Aorta (tissue), 5 donors: Measurements from ENCODE around the gene PLEKHG2. TPM values are rescaled to one million over a fixed set of nuclear protein-coding genes. Genes with fewer than 3 reads are reported as not detected.

Experiments
- ATAC-seq: fragments of 200-7000 bp; cut with Tn5 transposase; one replicate; pipeline ENCODE4 v1.9.1; 2022; ENCODE audit warnings: moderate library complexity; ENCODE audit not compliant: low FRiP score
- DNase-seq, 2 donors: peaks; one replicate each; pipeline ENCODE4 v3.0.0-alpha.2; 2020
- H3K27ac ChIP-seq, 2 donors: one replicate each; pipeline ENCODE4 v1.5.1; 2013; ENCODE audit warnings: low read length in 2 of 2, mild to moderate bottlenecking in 2 of 2, moderate library complexity in 2 of 2, control low read depth in 1 of 2, inconsistent platforms in 1 of 2, low read depth in 1 of 2
- H3K27me3 ChIP-seq, 2 donors: one replicate each; pipeline ENCODE4 v1.6.1; 2013; ENCODE audit warnings: control low read depth in 1 of 2, low read length in 1 of 2, mild to moderate bottlenecking in 1 of 2, moderate library complexity in 1 of 2; ENCODE audit not compliant: insufficient read depth in 2 of 2, control insufficient read depth in 1 of 2
- H3K36me3 ChIP-seq, 2 donors: one replicate each; pipeline ENCODE4 v1.6.1; 2013; ENCODE audit warnings: control low read depth in 1 of 2, low read length in 1 of 2, mild to moderate bottlenecking in 1 of 2; ENCODE audit not compliant: insufficient read depth in 2 of 2, control insufficient read depth in 1 of 2
- H3K4me1 ChIP-seq, 2 donors: one replicate each; pipeline ENCODE4 v1.6.1; 2013; ENCODE audit warnings: low read length in 2 of 2, control low read depth in 1 of 2, mild to moderate bottlenecking in 1 of 2, moderate library complexity in 1 of 2; ENCODE audit not compliant: insufficient read depth in 2 of 2, control insufficient read depth in 1 of 2
- H3K4me3 ChIP-seq, 2 donors: one replicate each; pipeline ENCODE4 v1.5.1; 2013; ENCODE audit warnings: low read length in 2 of 2, control low read depth in 1 of 2, mild to moderate bottlenecking in 1 of 2
- H3K9me3 ChIP-seq: one replicate; pipeline ENCODE4 v1.6.1; 2013; ENCODE audit warnings: mild to moderate bottlenecking, low read length; ENCODE audit not compliant: control insufficient read depth
- WGBS, 2 donors: extraction: QIAGEN DNeasy Blood & Tissue Kit; methylation state at CpG; one replicate each; pipeline ENCODE4 v1.1.7; 2013; 5-methylcytosine and 5-hydroxymethylcytosine counted together
- intact Hi-C, 2 donors: fragments of 100-400 bp; cut with DNase I; formaldehyde crosslinking; loops; one replicate each; pipeline versions ENCODE4 v1.14.2 to v1.15.0; 2022
- polyA plus RNA-seq, 2 donors: library from polyadenylated mRNA; stranded (reverse); fragments of 200-250 nt; gene quantifications; one replicate each; pipeline ENCODE4 v1.2.3, GENCODE V29; 2013
- total RNA-seq, 2 donors: library from RNA; stranded (reverse); fragmentation: NEBNext Ultra II Directional; extraction: Animal tissue kit (Norgen Biotek cat#: 25700); gene quantifications; one replicate each; pipeline ENCODE4 v1.2.1, GENCODE V29; 2021
- donor health status: healthy with polysubstance abuse.
- donor health status: Bipolar disorder and iron deficiency.
- donor health status: DM: no; HTN: no; CAD: no.
- donor health status: DM: no; HTN: no; CAD: no.
- donor health status: DM: yes; HTN: yes; CAD: no.

Gene PLEKHG2
- total and polyA plus RNA-seq, 4 donors, result 15.3 to 98.1 (median 80.4) TPM

DNA sequence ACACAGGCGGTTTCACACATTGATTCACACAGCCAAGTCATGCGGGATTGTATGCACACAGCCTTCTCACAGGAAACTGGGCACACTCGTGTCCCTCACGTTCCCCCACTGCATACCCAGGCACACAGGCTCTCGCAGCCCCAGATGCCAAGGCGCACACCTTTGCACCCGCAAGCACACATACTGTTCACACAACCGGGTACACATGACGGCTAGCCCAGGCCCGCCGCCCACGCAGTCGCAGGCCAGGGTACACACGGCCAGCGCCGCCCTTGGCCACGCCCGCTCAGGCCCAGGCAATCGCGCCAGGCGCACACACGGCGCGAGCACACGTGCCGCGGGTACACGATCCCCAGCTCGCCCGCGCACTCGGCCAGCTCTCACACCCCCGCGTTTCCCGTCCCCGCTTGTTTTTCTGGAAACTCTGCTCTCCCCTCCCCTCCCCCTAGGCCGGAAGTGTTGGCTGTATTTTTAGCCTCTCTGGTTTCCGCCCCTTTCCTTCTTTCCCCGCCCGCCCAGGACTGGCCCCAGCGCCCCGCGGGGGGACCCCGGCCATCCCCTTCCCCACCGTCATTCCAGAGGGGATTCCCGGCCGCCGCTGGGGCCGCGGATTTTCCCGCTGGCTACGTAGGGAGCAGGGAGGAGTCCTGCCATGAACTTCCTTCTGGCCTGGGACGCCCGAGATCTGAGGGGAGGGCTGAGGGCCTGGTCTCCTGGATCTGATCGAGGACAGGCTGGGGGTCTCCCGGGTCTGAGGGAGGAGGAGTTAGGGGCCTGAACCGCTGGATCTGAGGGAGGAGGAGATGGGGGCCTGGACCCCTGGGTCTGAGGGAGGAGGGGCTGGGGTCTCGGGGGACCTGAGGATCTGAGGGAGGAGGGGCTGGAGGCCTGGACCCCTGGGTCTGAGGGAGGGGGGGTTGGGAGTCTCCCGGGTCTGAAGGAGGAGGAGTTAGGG is 9.8 kb upstream of the PLEKHG2 start:
- Histone ChIP-seq H3K36me3 (no peaks in the 10 kb centered on the region), H3K4me3 (peak overlapping the region; percentile 32 to 55), H3K27ac (peak overlapping the region; percentile 97), H3K9me3 (no peaks in the 10 kb centered on the region), H3K4me1 (no peaks in the 10 kb centered on the region), H3K27me3 (peaks cover 0 to 2% of the 10 kb centered on the region in 2 donors)
- intact Hi-C loops, result loop anchor here (10.0 kb wide), 1 partner anchor 1148 kb away; the partner anchor contains the start of gene PPP1R14A (in 2 of the 2)
- WGBS, 2 donors, result 1 to 2% methylated on average over 42 to 59 of the region's 59 CpGs
- peak; percentile 97 to 98 for DNase-seq
- peak; percentile 71 for ATAC-seq

DNA sequence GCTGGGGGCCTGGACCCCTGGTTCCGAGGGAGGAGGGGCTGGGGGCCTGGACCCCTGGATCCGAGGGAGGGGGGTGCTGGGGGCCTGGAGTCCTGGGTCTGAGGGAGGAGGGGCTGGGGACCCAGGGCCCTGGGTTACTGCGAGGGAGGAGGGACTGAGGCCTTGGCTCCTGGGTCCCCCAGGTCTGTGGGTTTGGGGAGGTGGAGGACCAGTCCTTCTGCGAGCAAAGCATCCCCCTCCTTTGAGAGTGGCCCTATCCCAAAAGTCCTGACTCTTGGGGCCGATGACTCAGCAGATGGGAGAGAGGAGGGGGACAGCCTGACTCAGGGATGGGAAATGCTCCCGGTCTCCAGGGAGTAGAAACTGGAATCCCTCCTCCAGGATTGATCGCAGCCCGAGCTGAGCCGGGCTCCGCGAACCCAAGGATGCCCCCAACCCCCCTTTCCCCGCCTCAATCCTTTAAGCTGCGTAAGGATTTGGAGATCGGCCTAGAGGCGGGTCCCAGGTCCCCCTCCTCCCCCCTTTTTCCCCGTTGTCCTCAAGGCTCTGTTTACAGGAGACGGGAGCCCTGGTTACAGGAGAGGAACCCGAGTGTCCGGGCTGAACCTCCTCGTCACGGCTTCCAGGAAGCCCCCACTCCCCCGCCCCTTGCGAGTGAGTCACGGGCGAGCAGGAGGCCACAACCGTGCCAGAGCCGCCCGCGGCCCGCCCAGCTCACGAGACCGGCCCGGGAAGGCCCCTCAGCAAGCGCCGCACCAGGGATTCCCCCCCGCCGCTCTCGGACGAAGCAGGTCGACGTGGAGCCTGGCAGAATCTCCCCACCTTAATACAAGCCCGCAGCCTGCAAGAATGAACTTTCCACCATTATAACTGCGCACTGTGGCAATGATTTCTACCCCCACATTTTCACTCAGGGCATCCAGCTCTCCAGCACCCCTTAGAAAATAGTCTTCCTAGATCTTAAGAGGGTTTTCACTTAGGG is 8.8 kb upstream of the PLEKHG2 start:
- H3K36me3 ChIP-seq, result peaks cover 0 to 2% of the 10 kb centered on the region in 2 donors
- intact Hi-C loops, result loop anchor here (10.0 kb wide), 1 partner anchor 1149 kb away; the partner anchor contains the start of gene PPP1R14A (in 2 of the 2)
- peak overlapping the region; percentile 32 to 55 for H3K4me3 ChIP-seq
- H3K27me3 ChIP-seq, result peaks cover 0 to 2% of the 10 kb centered on the region in 2 donors
- no peaks in the 10 kb centered on the region for H3K9me3 ChIP-seq
- ATAC-seq, result peak; percentile 84
- 1% methylated on average over 40 to 43 of the region's 43 CpGs for WGBS, 2 donors
- H3K4me1 ChIP-seq, result no peaks in the 10 kb centered on the region
- H3K27ac ChIP-seq, result peak overlapping the region; percentile 97
- peak; percentile 99 to 100 for DNase-seq

DNA sequence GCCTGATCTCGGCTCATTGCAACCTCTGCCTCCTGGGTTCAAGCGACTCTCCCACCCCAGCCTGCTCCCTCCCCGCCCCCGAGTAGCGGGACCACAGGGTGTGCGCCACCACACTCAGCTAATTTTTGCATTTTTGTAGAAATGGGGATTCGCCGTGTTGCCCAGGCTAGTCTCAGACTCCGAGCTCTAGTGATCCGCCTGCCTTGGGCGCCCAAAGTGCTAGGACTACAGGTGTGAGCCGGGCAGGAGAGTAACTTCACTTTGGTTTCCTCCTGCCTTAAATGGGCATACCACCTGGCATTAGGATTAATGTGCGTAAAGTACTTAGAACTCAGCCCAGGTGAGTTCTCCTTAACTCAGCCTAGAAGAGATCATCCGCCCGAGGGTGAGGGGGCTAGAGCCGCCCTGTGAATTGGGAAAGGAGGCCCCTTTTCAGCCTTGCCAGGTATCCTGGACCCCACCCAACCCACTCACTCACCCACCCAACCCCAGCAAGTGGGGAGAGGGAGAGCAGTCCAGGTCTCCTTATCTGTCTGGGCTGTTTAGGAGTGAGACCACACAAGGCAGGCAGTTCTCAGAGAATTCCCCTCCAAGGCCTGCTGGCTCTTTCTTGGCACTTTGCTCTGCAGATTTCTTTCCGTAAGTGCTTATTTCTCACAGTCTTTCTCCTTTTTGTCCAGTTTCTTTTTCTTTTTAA is 7.1 kb upstream of the PLEKHG2 start:
- DNase-seq (no peak), ATAC-seq (no peak)
- intact Hi-C loops, result loop anchor here (10.0 kb wide), 1 partner anchor 1151 kb away; the partner anchor contains the start of gene PPP1R14A (in 2 of the 2)
- 88 to 89% methylated on average over 17 of the region's 17 CpGs for WGBS, 2 donors
- Histone ChIP-seq H3K27me3 (peaks cover 0 to 2% of the 10 kb centered on the region in 2 donors), H3K4me1 (no peaks in the 10 kb centered on the region), H3K4me3 (no peak overlapping the region), H3K27ac (peak overlapping the region; percentile 36 to 88), H3K36me3 (peaks cover 0 to 2% of the 10 kb centered on the region in 2 donors), H3K9me3 (no peaks in the 10 kb centered on the region)

DNA sequence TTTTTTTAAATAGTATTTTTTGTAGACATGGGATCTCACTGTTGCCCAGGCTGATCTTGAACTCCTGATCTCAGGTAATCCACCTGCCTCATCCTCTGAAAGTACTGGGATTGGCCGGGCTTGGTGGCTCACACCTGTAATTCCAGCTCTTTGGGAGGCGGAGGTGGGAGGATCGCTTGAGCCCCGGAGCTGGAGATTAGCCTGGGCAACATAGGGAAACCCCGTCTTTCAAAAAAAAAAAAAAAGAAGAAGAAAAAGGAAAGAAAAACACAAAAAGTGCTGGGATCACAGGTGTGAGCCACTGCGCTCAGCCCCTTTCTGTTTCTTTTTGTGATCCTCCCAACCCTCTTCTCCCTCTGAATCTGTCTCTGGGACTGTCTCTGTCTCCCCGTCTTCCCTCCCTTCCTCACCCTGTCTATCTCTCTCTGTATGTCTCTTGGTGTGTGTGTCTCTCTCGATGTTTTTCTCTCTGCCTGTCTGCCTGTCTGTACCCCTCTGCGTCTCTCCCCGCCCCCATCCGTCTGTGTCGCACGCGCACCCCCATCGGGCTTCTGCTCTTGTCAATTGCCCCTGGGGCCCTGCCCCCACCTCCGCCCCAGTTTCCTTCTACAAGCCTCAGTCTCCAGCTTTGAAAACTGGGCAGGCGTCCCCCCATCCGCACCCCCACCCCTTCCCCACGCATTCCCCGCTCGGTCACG is 6.4 kb upstream of the PLEKHG2 start:
- 14 to 16% methylated on average over 22 of the region's 22 CpGs for WGBS, 2 donors
- no peaks in the 10 kb centered on the region for H3K4me1 ChIP-seq

DNA sequence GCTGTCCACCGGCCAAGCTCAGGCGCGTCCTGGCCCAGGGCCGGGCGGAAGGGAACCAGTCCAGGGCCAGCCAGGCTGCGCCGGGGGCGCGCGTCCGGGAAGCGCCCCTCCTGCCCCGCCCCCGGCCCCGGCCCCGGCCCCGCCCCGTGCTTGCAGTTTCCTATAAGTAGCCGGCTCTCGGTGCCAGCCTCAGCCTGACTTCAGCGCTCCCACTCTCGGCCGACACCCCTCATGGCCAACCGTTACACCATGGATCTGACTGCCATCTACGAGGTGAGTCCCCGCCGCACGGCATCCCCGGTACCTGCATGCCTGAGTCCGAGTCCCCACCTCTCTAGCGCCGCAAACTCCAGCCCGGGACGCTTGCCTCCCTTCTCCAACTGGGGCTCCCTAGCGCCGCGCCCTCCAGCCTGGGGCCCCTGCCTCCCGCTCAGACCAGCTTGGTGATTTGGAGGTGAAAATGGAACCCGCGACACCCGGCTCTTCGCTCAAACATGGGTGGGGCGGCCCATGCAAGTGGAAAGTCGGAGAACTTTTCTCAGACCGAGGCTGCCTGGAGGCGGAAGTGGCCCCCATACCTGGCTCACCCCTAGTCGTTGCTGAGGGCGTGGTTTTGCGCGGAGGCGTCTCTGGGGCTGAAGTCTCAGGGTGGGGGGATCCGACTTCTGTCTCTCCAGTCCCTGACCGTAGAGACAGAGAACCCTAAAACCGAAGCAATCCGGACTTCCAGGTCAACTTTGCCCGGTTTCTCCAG is 5.6 kb upstream of the PLEKHG2 start, which contains the start of gene ZFP36:
TSS of gene ZFP36 (plus strand) at position 192 of the 754 bp plus-strand sequence. CDS start at position 250, 58 bp downstream.
- ATAC-seq, result peak; percentile 55
- Histone ChIP-seq H3K36me3 (peaks cover 0 to 2% of the 10 kb centered on the region in 2 donors), H3K27me3 (peaks cover 0 to 2% of the 10 kb centered on the region in 2 donors), H3K9me3 (no peaks in the 10 kb centered on the region), H3K4me3 (peak within 1 kb of the TSS; percentile 79 to 89), H3K4me1 (no peaks in the 10 kb centered on the region), H3K27ac (peak within 1 kb of the TSS; percentile 74 to 97)
- intact Hi-C loops, result loop anchor here (10.0 kb wide), 1 partner anchor 1152 kb away; the partner anchor contains the start of gene PPP1R14A (in 2 of the 2)
- DNase-seq, result peak; percentile 93 to 98
- WGBS, 2 donors, result 0% methylated on average over 52 to 56 of the region's 56 CpGs

More for the DNA sequence above, 6.4 kb upstream of the PLEKHG2 start:
- ATAC-seq (no peak), DNase-seq (no peak)
- Histone ChIP-seq H3K4me3 (peak overlapping the region; percentile 20 to 32), H3K36me3 (peaks cover 0 to 2% of the 10 kb centered on the region in 2 donors), H3K27ac (peak overlapping the region; percentile 36 to 88), H3K27me3 (peaks cover 0 to 2% of the 10 kb centered on the region in 2 donors), H3K9me3 (no peaks in the 10 kb centered on the region)
- intact Hi-C loops, result loop anchor here (10.0 kb wide), 1 partner anchor 1151 kb away; the partner anchor contains the start of gene PPP1R14A (in 2 of the 2)

DNA sequence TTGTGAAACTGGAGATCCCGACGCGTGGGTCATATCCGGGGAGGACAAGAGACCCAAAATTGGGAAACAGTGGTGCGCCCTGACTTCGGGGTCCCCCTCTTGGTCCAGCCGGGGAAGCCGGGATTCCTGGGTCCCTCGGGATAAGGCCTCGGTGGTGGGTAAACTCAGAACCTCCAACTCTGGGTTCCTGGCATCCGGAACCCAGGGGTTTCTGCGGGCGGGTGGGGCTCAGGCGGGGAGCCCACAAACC is 5.1 kb upstream of the PLEKHG2 start:
- WGBS, 2 donors, result 0 to 1% methylated on average over 14 of the region's 14 CpGs
- Histone ChIP-seq H3K9me3 (no peaks in the 10 kb centered on the region), H3K4me1 (no peaks in the 10 kb centered on the region), H3K4me3 (peak overlapping the region; percentile 79 to 89), H3K27ac (peak overlapping the region; percentile 74 to 97), H3K27me3 (peaks cover 0 to 2% of the 10 kb centered on the region in 2 donors), H3K36me3 (peaks cover 0 to 2% of the 10 kb centered on the region in 2 donors)
- intact Hi-C loops, result loop anchor here (10.0 kb wide), 1 partner anchor 1153 kb away; the partner anchor contains the start of gene PPP1R14A (in 2 of the 2)
- ATAC-seq (no peak), DNase-seq (no peak)
